ENCODE data around the gene CAST. TPM values are rescaled to one million over a fixed set of nuclear protein-coding genes. Genes with fewer than 3 reads are reported as not detected.

Gene CAST
- total RNA-seq, 4 donors from 2014 or later: 381 to 577 (median 400) TPM

DNA sequence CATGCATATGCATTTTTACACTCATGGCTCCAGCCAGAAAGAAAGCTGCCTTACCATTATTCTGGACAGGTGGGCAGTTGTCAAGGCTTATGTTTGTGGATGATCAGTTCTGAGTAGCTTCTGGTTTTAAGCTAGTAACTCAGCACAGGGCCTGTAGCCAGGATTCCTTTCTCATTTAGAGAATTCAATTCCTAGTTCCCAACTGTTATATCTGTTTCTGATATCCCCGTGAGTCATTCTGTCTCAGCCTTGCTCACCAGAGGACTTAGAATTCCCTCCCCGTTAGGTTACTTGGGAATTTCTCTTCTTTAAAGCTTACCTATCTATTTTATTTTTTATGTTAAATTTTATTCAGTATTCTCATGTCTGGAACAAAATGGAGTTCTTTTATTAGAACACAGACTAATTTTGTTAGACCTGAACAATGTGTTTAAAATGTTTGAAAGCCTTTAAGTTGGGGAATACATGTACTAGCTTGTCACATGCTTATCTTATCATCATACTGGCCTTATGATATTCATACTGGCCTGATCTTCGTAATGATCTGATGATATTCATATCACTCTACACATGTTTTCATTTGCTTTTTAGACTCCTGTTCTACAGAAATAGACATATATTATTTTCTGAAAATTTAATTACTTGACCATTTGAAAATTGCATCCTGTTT, 47.1 kb downstream of the CAST start:
- Histone ChIP-seq H3K9me3 (no peaks in the 10 kb centered on the region), H3K4me3 (no peak overlapping the region), H3K27ac (peak overlapping the region; percentile 47), H3K4me1 (peaks cover 65% of the 10 kb centered on the region), H3K36me3 (no peaks in the 10 kb centered on the region), H3K27me3 (no peaks in the 10 kb centered on the region)
- TF ChIP-seq POLR2A (IDR thresholded peaks at IDR 0.05) (no peak), CTCF (IDR thresholded peaks at IDR 0.05) (no peak), POLR2AphosphoS5 (IDR thresholded peaks at IDR 0.05) (no peak), EP300 (IDR thresholded peaks at IDR 0.05) (no peak)
- WGBS: 45% methylated on average over 2 of the region's 3 CpGs
- no peak for DNase-seq (ENCODE audit: low spot score in 2 of 2)

GRCh38 chr5:96712100-96712746, 50.0 kb downstream of the CAST start:
- Histone ChIP-seq H3K4me1 (peaks cover 77% of the 10 kb centered on the region), H3K4me3 (no peak overlapping the region), H3K9me3 (no peaks in the 10 kb centered on the region), H3K36me3 (no peaks in the 10 kb centered on the region), H3K27me3 (no peaks in the 10 kb centered on the region), H3K27ac (no peak overlapping the region)
- WGBS: 97% methylated on average over 2 of the region's 2 CpGs
- TF ChIP-seq CTCF (IDR thresholded peaks at IDR 0.05) (no peak), POLR2A (IDR thresholded peaks at IDR 0.05) (no peak), POLR2AphosphoS5 (IDR thresholded peaks at IDR 0.05) (no peak), EP300 (IDR thresholded peaks at IDR 0.05) (no peak)
- no peak for DNase-seq (ENCODE audit: low spot score in 2 of 2)

DNA sequence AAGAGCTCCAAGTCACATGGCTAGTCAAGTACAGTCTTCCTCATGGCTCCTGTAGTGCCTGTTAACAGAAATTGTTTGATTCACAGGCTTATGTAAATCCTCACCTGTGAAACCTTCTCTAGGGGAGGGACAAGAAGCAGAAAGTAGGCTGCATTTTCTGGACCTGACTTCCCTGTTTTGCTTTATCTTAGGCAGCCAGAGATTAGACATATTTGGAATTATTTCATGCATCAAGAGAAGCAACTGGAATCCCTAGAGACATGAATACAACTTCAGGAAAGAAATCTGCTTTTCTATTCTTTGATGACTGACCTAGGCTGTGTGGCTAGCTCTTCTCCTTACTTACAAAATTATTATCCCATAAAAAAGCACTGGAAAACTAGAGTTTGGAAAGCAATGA, 52.3 kb downstream of the CAST start:
- no peaks in the 10 kb centered on the region for H3K27me3 ChIP-seq
- no peaks in the 10 kb centered on the region for H3K9me3 ChIP-seq
- TF ChIP-seq EP300 (IDR thresholded peaks at IDR 0.05) (no peak), POLR2AphosphoS5 (IDR thresholded peaks at IDR 0.05) (no peak), POLR2A (IDR thresholded peaks at IDR 0.05) (no peak)
- peaks cover 77% of the 10 kb centered on the region for H3K4me1 ChIP-seq
- peak overlapping the region; percentile 83 for H3K27ac ChIP-seq
- no peaks in the 10 kb centered on the region for H3K36me3 ChIP-seq
- no peak overlapping the region for H3K4me3 ChIP-seq
- DNase-seq (ENCODE audit: low spot score in 2 of 2): no peak

DNA sequence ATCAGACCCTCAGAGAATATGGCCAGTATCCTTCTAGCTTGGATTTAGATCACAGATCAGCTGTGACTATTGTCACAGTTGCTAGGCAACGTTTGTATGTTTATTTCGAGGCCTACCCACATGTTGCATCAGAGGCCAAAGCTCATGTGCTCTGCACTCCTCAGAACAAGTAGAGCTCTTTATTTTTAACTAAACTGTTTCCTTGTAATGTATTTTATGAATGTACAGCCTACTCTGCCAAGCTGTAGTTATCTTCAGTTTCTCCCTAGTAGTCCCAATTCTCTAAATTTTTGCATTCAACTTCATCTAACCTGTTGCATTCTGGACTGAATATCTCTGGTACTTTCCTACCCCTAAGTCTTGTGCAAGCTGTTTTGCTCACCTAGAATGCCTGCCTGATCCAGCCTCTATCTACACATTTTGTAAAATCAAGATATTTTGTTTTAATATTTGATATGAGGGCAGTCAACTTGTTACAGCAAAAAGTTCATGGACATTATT, 52.8 kb downstream of the CAST start:
- H3K36me3 ChIP-seq: no peaks in the 10 kb centered on the region
- no peaks in the 10 kb centered on the region for H3K27me3 ChIP-seq
- peak overlapping the region; percentile 83 for H3K27ac ChIP-seq
- peaks cover 79% of the 10 kb centered on the region for H3K4me1 ChIP-seq
- no peaks in the 10 kb centered on the region for H3K9me3 ChIP-seq
- TF ChIP-seq POLR2AphosphoS5 (IDR thresholded peaks at IDR 0.05) (peak in 2 of 3 donors; percentile 58 to 76), EP300 (IDR thresholded peaks at IDR 0.05) (no peak), POLR2A (IDR thresholded peaks at IDR 0.05) (no peak), CTCF (IDR thresholded peaks at IDR 0.05) (no peak)
- 0% methylated on average over 2 of the region's 2 CpGs for WGBS
- H3K4me3 ChIP-seq: no peak overlapping the region
- DNase-seq (ENCODE audit: low spot score in 2 of 2): no peak

DNA sequence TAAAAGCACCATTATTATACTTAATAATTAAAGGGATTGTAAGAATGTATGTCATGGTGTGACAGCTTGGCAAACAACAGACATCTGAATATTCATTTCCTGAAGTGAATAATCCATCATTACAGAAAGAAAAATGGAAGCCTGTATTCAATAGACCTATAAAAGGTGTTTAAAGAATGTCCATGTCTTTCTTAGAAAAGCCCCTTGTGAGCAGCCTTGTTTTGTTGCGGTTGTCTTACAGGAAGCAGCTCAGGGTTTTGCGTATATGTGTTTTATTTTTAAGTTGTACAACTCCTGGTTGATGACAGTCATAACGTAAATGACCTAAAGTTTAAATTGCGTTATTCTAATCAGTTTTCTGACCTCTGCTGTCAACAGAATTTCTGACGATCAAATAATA, 53.8 kb downstream of the CAST start:
- no peak for TF ChIP-seq CTCF (IDR thresholded peaks at IDR 0.05)

More for the DNA sequence above, 53.8 kb downstream of the CAST start:
- Histone ChIP-seq H3K36me3 (no peaks in the 10 kb centered on the region), H3K27me3 (no peaks in the 10 kb centered on the region), H3K4me3 (no peak overlapping the region), H3K27ac (peak overlapping the region; percentile 83), H3K9me3 (no peaks in the 10 kb centered on the region), H3K4me1 (peaks cover 88% of the 10 kb centered on the region)
- no peak for DNase-seq (ENCODE audit: low spot score in 2 of 2)
- WGBS: 70% methylated on average over 5 of the region's 5 CpGs

Measured in suprapubic skin (tissue), 4 donors.